H9 (cell line): ENCODE data around the gene MOBP. TPM values are rescaled to one million over a fixed set of nuclear protein-coding genes. Genes with fewer than 3 reads are reported as not detected.

Experiments
- DNase-seq: peaks from one replicate; pipeline ENCODE4 v3.0.0-alpha.2; 2017
- H2AFZ ChIP-seq: one replicate; pipeline ENCODE4 v1.6.1; 2013; ENCODE audit warnings: mild to moderate bottlenecking, low read length, control low read depth, moderate library complexity
- H2AK5ac ChIP-seq: 2 replicates; pipeline ENCODE4 v1.6.1; 2013; ENCODE audit warnings: low read length, control low read depth, mixed read lengths; ENCODE audit not compliant: insufficient read length
- H2BK120ac ChIP-seq: one replicate; pipeline ENCODE4 v1.6.1; 2013; ENCODE audit warnings: low read depth, mild to moderate bottlenecking, low read length, control low read depth, inconsistent platforms; ENCODE audit not compliant: poor library complexity, severe bottlenecking
- H2BK12ac ChIP-seq: 2 replicates; pipeline ENCODE4 v1.6.1; 2013; ENCODE audit warnings: low read length, control low read depth, mixed read lengths, low read depth; ENCODE audit not compliant: insufficient read length
- H2BK15ac ChIP-seq: 2 replicates; pipeline ENCODE4 v1.6.1; 2013; ENCODE audit warnings: low read depth, low read length, control low read depth
- H2BK20ac ChIP-seq: one replicate; pipeline ENCODE4 v1.6.1; 2013; ENCODE audit warnings: low read depth, mild to moderate bottlenecking, low read length, control low read depth, inconsistent platforms; ENCODE audit not compliant: poor library complexity, severe bottlenecking
- H2BK5ac ChIP-seq: 2 replicates; pipeline ENCODE4 v1.6.1; 2013; ENCODE audit warnings: low read length, control low read depth, mixed read lengths; ENCODE audit not compliant: insufficient read length
- H3K14ac ChIP-seq: 2 replicates; pipeline ENCODE4 v1.6.1; 2013; ENCODE audit warnings: low read length, control low read depth; ENCODE audit not compliant: insufficient read depth
- H3K18ac ChIP-seq: 2 replicates; pipeline ENCODE4 v1.6.1; 2013; ENCODE audit warnings: low read depth, mild to moderate bottlenecking, mixed read lengths, low read length, control low read depth; ENCODE audit not compliant: insufficient read length
- H3K23ac ChIP-seq: 2 replicates; pipeline ENCODE4 v1.6.1; 2013; ENCODE audit warnings: low read length, control low read depth, mixed read lengths, low read depth; ENCODE audit not compliant: insufficient read length
- H3K23me2 ChIP-seq: 2 replicates; pipeline ENCODE4 v1.6.1; 2013; ENCODE audit warnings: low read depth, mild to moderate bottlenecking, mixed read lengths, low read length, control low read depth; ENCODE audit not compliant: insufficient read length, poor library complexity, severe bottlenecking
- H3K27ac ChIP-seq: 2 replicates; pipeline ENCODE4 v1.5.1; 2013; ENCODE audit warnings: low read length, control low read depth, mixed read lengths, low read depth; ENCODE audit not compliant: insufficient read length
- H3K27me3 ChIP-seq: 2 replicates; pipeline ENCODE4 v1.6.1; 2013; ENCODE audit warnings: low read length, control low read depth, inconsistent platforms; ENCODE audit not compliant: insufficient read depth
- H3K4ac ChIP-seq: 2 replicates; pipeline ENCODE4 v1.6.1; 2013; ENCODE audit warnings: low read depth, mild to moderate bottlenecking, control low read depth, inconsistent platforms, low read length, moderate library complexity
- H3K4me1 ChIP-seq: 2 replicates; pipeline ENCODE4 v1.6.1; 2013; ENCODE audit warnings: low read length, control low read depth, inconsistent platforms; ENCODE audit not compliant: insufficient read depth
- H3K4me2 ChIP-seq: 2 replicates; pipeline ENCODE4 v1.6.1; 2013; ENCODE audit warnings: low read length, control low read depth, mixed read lengths; ENCODE audit not compliant: insufficient read length, insufficient read depth
- H3K56ac ChIP-seq: 2 replicates; pipeline ENCODE4 v1.6.1; 2013; ENCODE audit warnings: low read depth, mild to moderate bottlenecking, mixed read lengths, low read length, control low read depth; ENCODE audit not compliant: insufficient read length
- H3K79me1 ChIP-seq: 2 replicates; pipeline ENCODE4 v1.6.1; 2013; ENCODE audit warnings: low read depth, mild to moderate bottlenecking, moderate library complexity, low read length, control low read depth, inconsistent platforms; ENCODE audit not compliant: insufficient read depth, poor library complexity, severe bottlenecking
- H3K79me2 ChIP-seq: 2 replicates; pipeline ENCODE4 v1.6.1; 2013; ENCODE audit warnings: low read length, control low read depth, inconsistent platforms; ENCODE audit not compliant: insufficient read depth
- H3K9ac ChIP-seq: 2 replicates; pipeline ENCODE4 v1.6.1; 2013; ENCODE audit warnings: low read length, control low read depth, mixed read lengths; ENCODE audit not compliant: insufficient read length; ENCODE audit errors: extremely low read depth
- H3K9me3 ChIP-seq: one replicate; pipeline ENCODE4 v1.6.1; 2013; ENCODE audit warnings: low read depth, low read length, inconsistent platforms; ENCODE audit not compliant: control insufficient read depth
- H3T11ph ChIP-seq: one replicate; pipeline ENCODE4 v1.6.1; 2013; ENCODE audit warnings: mild to moderate bottlenecking, low read length, control low read depth, inconsistent platforms
- H4K20me1 ChIP-seq: one replicate; pipeline ENCODE4 v1.6.1; 2013; ENCODE audit not compliant: control insufficient read depth, insufficient read length, insufficient read depth
- H4K5ac ChIP-seq: 2 replicates; pipeline ENCODE4 v1.6.1; 2013; ENCODE audit warnings: low read depth, mild to moderate bottlenecking, mixed read lengths, low read length, control low read depth; ENCODE audit not compliant: insufficient read length
- H4K8ac ChIP-seq: replicated peaks from 2 replicates; pipeline ENCODE4 v1.6.1; 2013; ENCODE audit warnings: low read length, control low read depth, mixed read lengths, low read depth; ENCODE audit not compliant: insufficient read length
- H4K91ac ChIP-seq: 2 replicates; pipeline ENCODE4 v1.6.1; 2013; ENCODE audit warnings: low read depth, mild to moderate bottlenecking, moderate library complexity, mixed read lengths, low read length, control low read depth; ENCODE audit not compliant: insufficient read length
- H3K27ac Mint-ChIP-seq, 3 experiments: 2 replicates in 2 of 3; 3 replicates in 1 of 3; pipeline ENCODE4 v1.8.0; 2020 to 2021; ENCODE audit warnings: mixed read lengths in 3 of 3, mild to moderate bottlenecking in 1 of 3, moderate library complexity in 1 of 3
- H3K27me3 Mint-ChIP-seq: 2 replicates; pipeline ENCODE4 v1.8.0; 2021; ENCODE audit warnings: low read depth, mild to moderate bottlenecking, moderate library complexity, mixed read lengths
- H3K36me3 Mint-ChIP-seq, 3 experiments: 2 replicates in 2 of 3; 3 replicates in 1 of 3; pipeline ENCODE4 v1.8.0; 2020 to 2021; ENCODE audit warnings: low read depth in 3 of 3, mixed read lengths in 3 of 3; ENCODE audit not compliant: insufficient read depth in 1 of 3
- H3K4me1 Mint-ChIP-seq, 2 experiments: 2 replicates each; pipeline ENCODE4 v1.8.0; 2020; ENCODE audit warnings: mixed read lengths in 2 of 2
- H3K4me3 Mint-ChIP-seq, 2 experiments: 2 replicates in 1 of 2; 3 replicates in 1 of 2; pipeline ENCODE4 v1.8.0; 2020 to 2021; ENCODE audit warnings: mild to moderate bottlenecking in 2 of 2, mixed read lengths in 2 of 2, moderate library complexity in 1 of 2
- H3K9me3 Mint-ChIP-seq, 2 experiments: 2 replicates in 1 of 2; 3 replicates in 1 of 2; pipeline ENCODE4 v1.8.0; 2020; ENCODE audit warnings: mild to moderate bottlenecking in 2 of 2, mixed read lengths in 2 of 2, moderate library complexity in 1 of 2
- CTCF ChIP-seq: fragments of 200-600 bp; sonication (generic); conservative IDR thresholded peaks from 3 replicates; pipeline ENCODE4 v1.8.0; 2021; ENCODE audit warnings: antibody characterized with exemption, mild to moderate bottlenecking
- WGBS: extraction: QIAGEN DNeasy Blood & Tissue Kit; methylation state at CpG from one replicate; pipeline ENCODE4 v1.1.7; 2013; ENCODE audit warnings: missing lambda C conversion rate, low lambda C conversion rate, mixed read lengths; ENCODE audit not compliant: insufficient read length; ENCODE audit errors: extremely low coverage; 5-methylcytosine and 5-hydroxymethylcytosine counted together
- total RNA-seq: library from RNA; stranded (reverse); gene quantifications from 2 replicates; pipeline ENCODE4 v1.2.1, GENCODE V29; 2021

MOBP gene
- total RNA-seq, 1 experiment from 2014 or later = not detected

GRCh38 chr3:39446444-39446843, 21.0 kb upstream of the MOBP start:
- Histone ChIP-seq H4K5ac (no peak overlapping the region), H3K9ac (no peak overlapping the region), H2BK5ac (no peak overlapping the region), H2BK120ac (no peak overlapping the region), H3K14ac (no peak overlapping the region), H3K4ac (no peak overlapping the region), H4K91ac (no peak overlapping the region), H2BK15ac (no peak overlapping the region), H3K23ac (no peak overlapping the region), H3K23me2 (no peaks in the 10 kb centered on the region), H3T11ph (no peak overlapping the region), H3K79me1 (no peaks in the 10 kb centered on the region), H3K4me2 (no peak overlapping the region), H3K27ac (no peak overlapping the region), H4K20me1 (no peaks in the 10 kb centered on the region), H2BK20ac (no peak overlapping the region), H3K56ac (no peak overlapping the region), H3K9me3 (no peaks in the 10 kb centered on the region), H2BK12ac (no peak overlapping the region), H3K27me3 (no peaks in the 10 kb centered on the region), H3K18ac (no peak overlapping the region), H2AFZ (no peak overlapping the region), H4K8ac (no peak overlapping the region), H2AK5ac (no peak overlapping the region), H3K4me1 (no peaks in the 10 kb centered on the region), H3K79me2 (no peaks in the 10 kb centered on the region)
- Mint-ChIP-seq H3K9me3 (no peaks in the 10 kb centered on the region), H3K4me1 (peaks cover 7 to 15% of the 10 kb centered on the region in 2 experiments), H3K4me3 (no peak overlapping the region), H3K36me3 (no peaks in the 10 kb centered on the region), H3K27me3 (no peaks in the 10 kb centered on the region; the same call in 1 of the 2 replicates), H3K27ac (no peak overlapping the region)
- TF ChIP-seq CTCF = no peak
- no CpG with 5 or more reads among the region's 2 CpGs for WGBS
- DNase-seq = no peak
